Fibroblast of lung (primary cell): ENCODE results near the gene PPP4R2.

Source experiments
- EZH2 ChIP-seq: IDR thresholded peaks from 2 replicates; pipeline ENCODE4 v1.5.1; 2012; ENCODE audit warnings: low read length, control low read depth, mild to moderate bottlenecking; ENCODE audit errors: missing control alignments
- TF ChIP-seq, protein P1 (sequence below), 2 donors: IDR thresholded peaks in 1 of 2; conservative IDR thresholded peaks in 1 of 2; 1 replicate in 1 of 2; 2 replicates in 1 of 2; pipeline ENCODE4 v1.5.1; 2011 to 2012; ENCODE audit warnings: low read length in 2 of 2, control low read depth in 1 of 2, inconsistent platforms in 1 of 2, low read depth in 1 of 2, mild to moderate bottlenecking in 1 of 2

DNA sequence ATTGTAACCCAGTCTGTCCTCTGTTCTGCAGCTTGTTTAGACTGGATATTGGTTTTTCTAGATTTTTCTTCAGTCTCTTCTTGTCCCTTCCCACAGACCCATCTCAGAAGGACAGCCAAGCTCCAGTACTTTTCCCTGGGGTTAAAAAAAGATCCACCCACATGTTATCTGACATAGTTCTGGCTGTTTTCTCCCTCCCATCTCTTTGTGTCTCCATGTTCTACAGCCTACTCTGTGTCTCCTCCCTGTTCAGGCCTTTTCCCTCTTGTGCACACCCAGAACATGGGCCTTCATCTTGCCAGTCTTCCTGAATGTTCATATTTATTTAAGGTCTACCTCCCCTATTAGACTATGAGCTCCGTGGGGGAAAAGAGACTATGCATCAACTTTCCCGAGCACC lies 5.1 kb upstream of the PPP4R2 start:
- TF ChIP-seq, protein P1, sequence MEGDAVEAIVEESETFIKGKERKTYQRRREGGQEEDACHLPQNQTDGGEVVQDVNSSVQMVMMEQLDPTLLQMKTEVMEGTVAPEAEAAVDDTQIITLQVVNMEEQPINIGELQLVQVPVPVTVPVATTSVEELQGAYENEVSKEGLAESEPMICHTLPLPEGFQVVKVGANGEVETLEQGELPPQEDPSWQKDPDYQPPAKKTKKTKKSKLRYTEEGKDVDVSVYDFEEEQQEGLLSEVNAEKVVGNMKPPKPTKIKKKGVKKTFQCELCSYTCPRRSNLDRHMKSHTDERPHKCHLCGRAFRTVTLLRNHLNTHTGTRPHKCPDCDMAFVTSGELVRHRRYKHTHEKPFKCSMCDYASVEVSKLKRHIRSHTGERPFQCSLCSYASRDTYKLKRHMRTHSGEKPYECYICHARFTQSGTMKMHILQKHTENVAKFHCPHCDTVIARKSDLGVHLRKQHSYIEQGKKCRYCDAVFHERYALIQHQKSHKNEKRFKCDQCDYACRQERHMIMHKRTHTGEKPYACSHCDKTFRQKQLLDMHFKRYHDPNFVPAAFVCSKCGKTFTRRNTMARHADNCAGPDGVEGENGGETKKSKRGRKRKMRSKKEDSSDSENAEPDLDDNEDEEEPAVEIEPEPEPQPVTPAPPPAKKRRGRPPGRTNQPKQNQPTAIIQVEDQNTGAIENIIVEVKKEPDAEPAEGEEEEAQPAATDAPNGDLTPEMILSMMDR (conservative IDR thresholded peaks at IDR 0.05 in 1 of 2, IDR thresholded peaks at IDR 0.05 in 1 of 2; ENCODE audit: low read depth in 1 of 2, low read length in 2 of 2): no peak
- TF ChIP-seq EZH2: no peak
